GM18502 (cell line): ENCODE measurements around the gene USP14.

Source experiments
- ATAC-seq: cut with Tn5 transposase; IDR thresholded peaks from one replicate; pipeline ENCODE4 v1.9.1; 2021; ENCODE audit warnings: mild to moderate bottlenecking; ENCODE audit not compliant: unreplicated experiment, poor library complexity

Gene USP14

GRCh38 chr18:220708-221107, 62.4 kb downstream of the USP14 start:
- no peak for ATAC-seq

GRCh38 chr18:225745-226144, 67.4 kb downstream of the USP14 start:
- ATAC-seq: no peak

- ATAC-seq: no peak
Measured at GRCh38 chr18:227374-227773, 69.0 kb downstream of the USP14 start.

- no peak for ATAC-seq
Measured at GRCh38 chr18:227902-228301, 69.5 kb downstream of the USP14 start.

- ATAC-seq: no peak
Measured at GRCh38 chr18:228586-228985, 70.2 kb downstream of the USP14 start.

- no peak for ATAC-seq
Measured at GRCh38 chr18:231563-231962, 73.2 kb downstream of the USP14 start.

- no peak for ATAC-seq
Measured at GRCh38 chr18:240175-240574, 81.8 kb downstream of the USP14 start.

- ATAC-seq: no peak
Measured at GRCh38 chr18:245282-245847, 87.0 kb downstream of the USP14 start.

- no peak for ATAC-seq
Measured at GRCh38 chr18:248053-248452, 89.7 kb downstream of the USP14 start.

GRCh38 chr18:250685-251084, 92.3 kb downstream of the USP14 start:
- ATAC-seq: no peak

GRCh38 chr18:251572-251971, 93.2 kb downstream of the USP14 start:
- ATAC-seq: no peak

- no peak for ATAC-seq
Measured at GRCh38 chr18:253121-253520, 94.8 kb downstream of the USP14 start.

GRCh38 chr18:255171-255570, 96.8 kb downstream of the USP14 start:
- ATAC-seq: no peak

GRCh38 chr18:260547-260946, 102.2 kb downstream of the USP14 start:
- no peak for ATAC-seq

- ATAC-seq: no peak
Measured at GRCh38 chr18:261398-262073, 103.2 kb downstream of the USP14 start.
